NCI-H69 (cell line): ENCODE data around the gene FAM20C.
"Not testable (repeated sequence)": the region's sequence is repeated elsewhere in the genome, so short reads cannot be mapped to it uniquely, and the experiment has no call there.

Source experiments
- DNase-seq: peaks from one replicate; lab custom pipeline; 2025; lab: John Stamatoyannopoulos, UW

Gene FAM20C

GRCh38 chr7:259751-260405 is 67.5 kb downstream of the FAM20C start:
- no peak for DNase-seq

GRCh38 chr7:260441-261281 is 68.3 kb downstream of the FAM20C start:
- DNase-seq, result no peak

- DNase-seq, result no peak
Measured at GRCh38 chr7:261341-262250, 69.2 kb downstream of the FAM20C start.

GRCh38 chr7:262251-262572 is 69.8 kb downstream of the FAM20C start:
- no peak for DNase-seq

GRCh38 chr7:262631-263311 is 70.4 kb downstream of the FAM20C start:
- DNase-seq, result not testable (repeated sequence)

- DNase-seq, result not testable (repeated sequence)
Measured at GRCh38 chr7:263483-264351, 71.3 kb downstream of the FAM20C start.

- no peak for DNase-seq
Measured at GRCh38 chr7:264541-265191, 72.3 kb downstream of the FAM20C start.

- DNase-seq, result no peak
Measured at GRCh38 chr7:265192-265997, 73.0 kb downstream of the FAM20C start.

GRCh38 chr7:265998-266850 is 73.9 kb downstream of the FAM20C start:
- DNase-seq, result no peak

- peak; percentile 25 for DNase-seq
Measured at GRCh38 chr7:266851-267840, 74.8 kb downstream of the FAM20C start.

GRCh38 chr7:268991-269390 is 76.6 kb downstream of the FAM20C start:
- no peak for DNase-seq

GRCh38 chr7:269721-270120 is 77.3 kb downstream of the FAM20C start:
- DNase-seq, result no peak

GRCh38 chr7:270351-270983 is 78.1 kb downstream of the FAM20C start:
- DNase-seq, result no peak

- DNase-seq, result no peak
Measured at GRCh38 chr7:271266-272107, 79.1 kb downstream of the FAM20C start.

GRCh38 chr7:272108-272615 is 79.8 kb downstream of the FAM20C start:
- no peak for DNase-seq

GRCh38 chr7:272631-273030 is 80.3 kb downstream of the FAM20C start:
- DNase-seq, result no peak
